GM12872 (cell line): ENCODE data around the gene LENEP.

Experiments
- TF ChIP-seq, protein P1 (sequence below): IDR thresholded peaks from 3 replicates; pipeline ENCODE4 v1.5.1; 2011; ENCODE audit warnings: low read depth, mild to moderate bottlenecking, low read length, moderate library complexity; ENCODE audit not compliant: insufficient read depth

The LENEP gene

DNA sequence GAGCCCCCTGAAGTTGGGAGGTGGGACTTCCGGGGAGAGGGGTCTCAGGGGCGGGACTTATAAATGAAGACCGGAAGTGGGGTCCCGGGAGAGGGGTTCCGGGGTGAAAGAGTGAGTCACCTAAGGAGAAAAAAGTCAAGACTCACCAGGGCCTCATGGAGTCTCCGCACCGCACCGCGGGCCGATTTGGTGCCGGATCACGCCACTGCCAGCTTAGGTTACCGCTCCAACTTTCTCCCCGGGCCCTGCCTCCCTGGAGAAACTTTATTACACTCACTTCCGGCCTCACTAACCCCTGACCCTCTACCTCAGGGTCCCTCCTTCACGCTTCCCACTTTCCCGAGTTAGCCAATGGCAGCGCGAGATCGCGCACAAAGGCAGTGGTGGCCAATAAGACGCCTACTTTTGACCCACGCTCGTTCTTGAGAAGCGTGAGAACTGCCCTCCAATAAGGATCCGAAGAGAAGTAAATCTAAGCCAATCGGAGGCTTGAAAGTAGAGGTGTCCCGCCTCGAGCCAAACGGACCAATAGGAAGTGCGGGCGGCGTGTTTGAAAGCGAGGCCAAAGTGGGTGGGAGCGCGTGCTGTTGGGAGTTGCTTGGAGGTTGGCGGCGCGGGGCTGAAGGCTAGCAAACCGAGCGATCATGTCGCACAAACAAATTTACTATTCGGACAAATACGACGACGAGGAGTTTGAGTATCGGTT, 19.1 kb upstream of the LENEP start, which contains the start of gene CKS1B:
TSS of gene CKS1B (plus strand) at position 580 of the 706 bp plus-strand sequence. CDS start at position 645, 65 bp downstream.
- TF ChIP-seq, protein P1, sequence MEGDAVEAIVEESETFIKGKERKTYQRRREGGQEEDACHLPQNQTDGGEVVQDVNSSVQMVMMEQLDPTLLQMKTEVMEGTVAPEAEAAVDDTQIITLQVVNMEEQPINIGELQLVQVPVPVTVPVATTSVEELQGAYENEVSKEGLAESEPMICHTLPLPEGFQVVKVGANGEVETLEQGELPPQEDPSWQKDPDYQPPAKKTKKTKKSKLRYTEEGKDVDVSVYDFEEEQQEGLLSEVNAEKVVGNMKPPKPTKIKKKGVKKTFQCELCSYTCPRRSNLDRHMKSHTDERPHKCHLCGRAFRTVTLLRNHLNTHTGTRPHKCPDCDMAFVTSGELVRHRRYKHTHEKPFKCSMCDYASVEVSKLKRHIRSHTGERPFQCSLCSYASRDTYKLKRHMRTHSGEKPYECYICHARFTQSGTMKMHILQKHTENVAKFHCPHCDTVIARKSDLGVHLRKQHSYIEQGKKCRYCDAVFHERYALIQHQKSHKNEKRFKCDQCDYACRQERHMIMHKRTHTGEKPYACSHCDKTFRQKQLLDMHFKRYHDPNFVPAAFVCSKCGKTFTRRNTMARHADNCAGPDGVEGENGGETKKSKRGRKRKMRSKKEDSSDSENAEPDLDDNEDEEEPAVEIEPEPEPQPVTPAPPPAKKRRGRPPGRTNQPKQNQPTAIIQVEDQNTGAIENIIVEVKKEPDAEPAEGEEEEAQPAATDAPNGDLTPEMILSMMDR = no peak

DNA sequence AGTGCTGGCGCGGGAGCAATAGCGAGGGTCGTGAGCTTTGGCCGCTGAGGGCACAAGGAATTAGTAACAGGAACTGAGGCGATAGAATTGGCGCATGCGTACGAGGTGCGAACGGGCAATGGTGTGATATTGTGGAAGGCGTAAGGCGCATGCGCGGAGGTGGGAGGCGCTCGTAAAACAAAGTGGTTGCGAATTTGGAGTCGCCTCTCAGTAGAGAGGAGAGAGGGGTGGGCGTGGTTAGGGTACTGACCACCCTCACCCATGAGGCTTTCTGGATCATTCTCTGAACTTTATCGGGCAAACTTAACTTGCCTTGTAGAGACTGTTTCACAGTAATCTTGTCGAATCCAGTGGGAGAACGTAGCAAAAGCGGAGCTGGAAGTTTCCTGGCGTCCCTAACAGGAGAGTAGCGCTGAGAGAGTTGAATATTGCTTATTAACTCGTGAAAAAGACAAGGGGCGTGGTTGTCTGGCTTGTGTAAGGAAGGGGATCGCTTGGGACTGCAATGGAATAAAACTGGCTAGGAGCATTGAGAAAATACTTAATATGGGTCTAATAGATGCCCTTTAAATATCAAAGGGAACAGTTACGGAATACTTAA, 18.5 kb upstream of the LENEP start:
- TF ChIP-seq, protein P1 = no peak

- TF ChIP-seq, protein P1 = no peak
These were observed 17.9 kb upstream of the LENEP start for GRCh38 chr1:154975409-154976059.

DNA sequence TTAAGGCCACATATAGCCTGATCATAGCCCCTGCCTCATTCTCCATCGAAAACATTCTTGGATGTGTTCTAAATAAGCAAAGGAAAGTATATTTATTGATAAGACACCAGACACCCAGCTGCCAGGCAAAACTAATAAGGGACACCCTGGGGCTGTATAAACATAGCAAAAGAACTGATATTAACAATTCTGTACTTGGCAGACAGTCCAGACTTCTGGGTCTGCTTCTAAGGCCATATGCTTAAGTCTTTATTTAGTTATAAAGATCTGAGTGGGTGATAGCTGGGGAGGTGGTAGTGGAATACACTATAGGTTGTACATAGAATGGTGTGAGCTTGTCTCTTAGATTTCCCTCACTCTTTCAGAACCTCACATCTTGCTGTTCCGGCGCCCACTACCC, 15.0 kb upstream of the LENEP start:
- TF ChIP-seq, protein P1 = no peak

GRCh38 chr1:154982341-154982740, 11.0 kb upstream of the LENEP start:
- TF ChIP-seq, protein P1 = no peak

GRCh38 chr1:154982897-154983648, 10.3 kb upstream of the LENEP start, which contains the start of gene FLAD1:
Gene FLAD1, plus strand, starts transcription at chr1:154983344. Its CDS starts 351 bp downstream, at chr1:154983695.
- TF ChIP-seq, protein P1 = no peak
